Activated CD8-positive, alpha-beta memory T cell treated with anti-CD3 and anti-CD28 coated beads for 48 hours (primary cell): ENCODE measurements around the gene TPX2.

Experiments used
- DNase-seq, 3 experiments: peaks; one replicate each; pipeline ENCODE4 v3.0.0-alpha.2; 2020; ENCODE audit warnings: low read depth in 2 of 3, low spot score in 2 of 3

The TPX2 gene

GRCh38 chr20:31759836-31760518 lies 20.9 kb downstream of the TPX2 start:
- no peak for DNase-seq

DNA sequence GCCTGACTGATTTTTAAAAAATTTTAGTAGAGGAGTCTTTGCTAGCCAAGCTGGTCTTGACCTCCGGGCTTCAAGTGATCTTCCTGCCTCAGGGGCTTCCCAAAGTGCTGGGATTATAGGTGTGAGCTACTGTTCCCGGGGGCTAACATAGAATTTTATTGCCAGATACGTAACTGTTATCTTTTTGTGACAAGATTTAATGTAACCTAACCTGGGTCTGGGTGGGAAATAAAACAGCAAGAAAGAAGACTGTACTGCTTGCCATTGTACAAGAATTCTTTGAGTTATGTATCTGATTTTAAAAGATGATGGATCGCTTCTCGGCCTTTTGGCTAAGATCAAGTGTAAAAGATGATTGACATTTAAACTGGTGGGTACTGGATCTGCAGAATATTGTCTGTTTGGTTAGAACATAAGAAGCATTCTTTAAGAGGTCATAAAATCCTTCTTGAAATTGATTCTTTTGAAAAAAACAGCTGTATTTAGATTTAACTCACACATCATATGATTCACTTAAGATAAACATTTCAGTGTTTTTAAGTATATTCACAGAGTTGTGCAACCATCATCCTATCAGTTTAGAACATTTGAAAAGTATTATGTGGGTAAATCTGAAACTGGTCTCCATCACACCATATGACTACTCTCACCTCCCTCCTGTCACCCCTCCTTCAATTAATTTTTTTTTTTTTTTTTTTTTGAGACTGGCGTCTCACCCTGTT lies 21.6 kb downstream of the TPX2 start:
- DNase-seq = no peak

DNA sequence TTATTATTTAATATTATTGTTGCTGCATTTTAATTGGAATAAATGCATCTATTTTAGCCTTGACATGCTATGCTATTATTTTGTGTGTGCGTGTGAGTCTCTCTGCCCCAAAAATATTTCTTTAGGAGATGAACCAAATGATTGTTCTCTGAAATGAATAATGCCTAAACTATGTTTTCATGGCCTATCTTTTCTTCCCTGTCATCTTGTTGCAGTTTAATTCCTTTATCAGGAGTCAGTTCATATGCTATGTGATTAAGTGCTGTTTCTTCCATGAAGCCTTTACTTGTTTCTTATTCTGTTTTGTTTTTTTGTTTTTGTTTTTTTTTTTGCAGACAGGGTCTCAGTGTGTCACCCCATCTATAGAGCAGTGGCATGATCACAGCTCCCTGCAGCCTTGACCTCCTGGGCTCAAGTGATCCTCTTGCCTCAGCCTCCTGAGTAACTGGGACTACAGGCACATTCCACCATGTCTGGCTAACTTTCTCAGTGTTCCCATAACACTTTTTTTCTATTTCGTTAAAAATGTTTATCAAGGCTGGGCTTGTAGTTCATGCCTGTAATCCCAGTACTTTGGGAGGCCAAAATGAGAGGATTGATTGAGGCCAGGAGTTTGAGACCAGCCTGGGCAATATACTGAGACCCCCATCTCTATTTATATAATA lies 25.7 kb downstream of the TPX2 start:
- DNase-seq = no peak

GRCh38 chr20:31767805-31768204 lies 28.7 kb downstream of the TPX2 start:
- DNase-seq = no peak

- no peak for DNase-seq
These were observed 30.6 kb downstream of the TPX2 start for GRCh38 chr20:31769681-31770080.

DNA sequence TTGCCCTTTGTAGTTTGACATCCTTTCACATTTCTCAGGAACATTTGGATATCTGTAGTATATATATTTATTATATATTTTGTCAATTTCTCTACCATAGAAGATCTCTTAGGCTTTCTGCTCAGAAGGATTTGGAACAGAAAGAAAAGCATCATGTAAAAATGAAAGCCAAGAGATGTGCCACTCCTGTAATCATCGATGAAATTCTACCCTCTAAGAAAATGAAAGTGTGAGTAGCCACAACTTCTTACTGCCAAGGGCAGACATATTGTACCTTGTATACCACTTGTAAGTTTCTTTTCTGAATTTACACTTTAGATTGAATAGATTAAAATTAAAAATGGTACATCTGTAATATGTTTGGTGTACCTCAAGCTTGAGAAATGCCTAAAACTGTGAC lies 31.2 kb downstream of the TPX2 start:
- DNase-seq = no peak

DNA sequence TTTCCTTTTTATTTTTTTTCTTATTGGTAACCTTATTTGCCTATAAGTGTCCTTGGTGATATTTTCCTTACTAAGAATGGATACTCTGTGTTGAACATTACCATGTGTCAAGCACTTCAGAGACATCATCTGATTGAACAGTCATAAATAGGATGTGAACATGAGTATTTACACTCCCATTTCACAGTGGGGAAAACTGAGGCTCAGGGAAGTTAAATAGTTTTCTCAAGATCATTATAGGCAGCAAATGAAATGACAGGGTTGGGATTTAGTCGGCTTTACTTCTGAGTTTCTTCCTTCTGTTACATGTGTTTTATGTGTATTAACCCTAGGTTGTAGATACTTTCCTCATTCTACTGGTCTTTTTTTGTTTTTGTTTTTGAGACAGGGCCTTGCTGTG lies 35.3 kb downstream of the TPX2 start:
- no peak for DNase-seq

DNA sequence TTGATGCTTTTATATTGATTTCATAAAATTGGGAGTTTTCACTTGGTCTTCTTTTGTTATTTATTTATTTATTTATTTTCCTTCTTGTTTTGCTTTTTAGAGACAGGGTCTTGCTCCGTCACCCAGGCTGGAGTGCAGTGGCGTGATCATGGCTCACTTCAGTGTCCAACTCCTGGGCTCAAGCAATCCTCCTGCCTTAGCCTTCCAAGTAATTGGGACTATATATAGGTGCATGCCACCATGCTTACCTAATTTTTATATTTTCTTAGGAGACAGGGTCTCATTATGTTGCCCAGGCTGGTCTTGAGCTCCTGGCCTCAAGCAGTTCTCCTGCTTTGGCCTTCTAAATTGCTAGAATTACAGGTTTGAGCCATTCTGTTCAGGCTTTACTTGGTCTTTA lies 41.7 kb downstream of the TPX2 start:
- no peak for DNase-seq

DNA sequence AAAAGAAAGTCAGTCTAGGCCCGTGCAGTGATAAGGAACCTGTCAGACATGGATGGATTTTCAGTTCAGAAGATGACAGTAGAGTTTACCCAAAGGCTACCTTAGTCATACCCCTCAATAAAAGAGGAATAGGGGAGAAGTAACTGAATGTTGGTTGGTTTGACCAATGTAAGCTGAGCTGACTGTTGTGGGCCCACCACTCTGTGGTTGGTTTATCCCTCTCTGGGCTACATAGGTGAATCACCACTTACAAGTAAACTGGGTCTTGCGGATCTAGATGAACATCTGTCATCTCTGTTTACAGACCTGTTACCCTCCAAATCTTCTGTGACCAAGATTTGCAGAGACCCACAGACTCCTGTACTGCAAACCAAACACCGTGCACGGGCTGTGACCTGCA lies 42.9 kb downstream of the TPX2 start:
- no peak for DNase-seq

DNA sequence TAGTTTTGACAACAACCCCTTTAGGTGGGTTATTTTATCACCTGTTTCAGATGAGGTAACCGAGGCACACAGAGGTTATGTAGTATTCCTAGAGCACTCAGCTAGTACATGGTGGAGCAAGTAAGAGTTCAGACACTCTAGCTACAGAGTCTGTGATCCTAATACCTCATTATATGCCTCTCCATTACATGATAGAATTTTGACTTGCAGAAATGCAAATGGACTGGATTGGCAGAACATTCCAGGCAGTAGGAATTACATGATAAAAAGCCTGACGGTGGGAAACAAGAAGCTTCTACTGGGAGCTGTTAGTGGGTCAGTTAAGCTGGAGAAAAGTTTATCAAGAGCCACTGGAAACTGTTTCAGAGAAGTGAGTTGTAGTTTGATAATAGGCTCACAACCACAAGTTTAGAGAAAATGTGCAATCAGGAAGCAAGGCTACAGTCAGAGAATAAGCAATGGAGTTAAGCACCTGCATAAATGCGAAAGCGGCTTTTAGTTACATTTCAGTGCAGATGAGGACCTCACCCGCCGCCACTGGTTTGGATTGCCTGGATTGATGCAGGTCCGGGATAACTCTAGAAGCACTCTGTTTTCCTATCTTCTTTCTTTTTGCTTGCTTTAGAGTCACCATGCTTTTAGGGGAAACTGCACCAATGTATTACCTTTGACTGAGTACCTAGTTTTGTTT lies 45.4 kb downstream of the TPX2 start:
- no peak for DNase-seq

- no peak for DNase-seq
These were observed 46.0 kb downstream of the TPX2 start for GRCh38 chr20:31785089-31785488.

DNA sequence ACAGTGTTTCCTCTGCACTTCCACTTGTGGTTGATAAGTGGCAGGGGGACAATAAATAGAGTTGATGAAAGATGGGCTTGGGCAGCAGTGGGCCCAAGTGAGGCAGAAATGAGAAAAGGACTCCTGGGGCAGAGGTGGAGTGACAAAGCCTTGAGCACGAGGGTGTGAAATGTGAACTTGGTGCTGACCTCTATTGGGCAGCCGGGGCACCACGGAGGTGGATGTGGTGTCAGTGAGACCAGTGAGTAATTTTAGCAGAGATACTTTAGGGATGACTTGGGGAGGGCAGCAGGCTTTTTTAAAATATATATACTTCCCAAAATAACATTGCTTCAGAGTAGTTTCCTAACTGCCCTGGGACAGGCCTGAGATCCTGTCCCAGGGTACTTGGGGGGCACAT lies 49.5 kb downstream of the TPX2 start:
- no peak for DNase-seq

GRCh38 chr20:31790401-31790800 lies 51.3 kb downstream of the TPX2 start:
- no peak for DNase-seq

DNA sequence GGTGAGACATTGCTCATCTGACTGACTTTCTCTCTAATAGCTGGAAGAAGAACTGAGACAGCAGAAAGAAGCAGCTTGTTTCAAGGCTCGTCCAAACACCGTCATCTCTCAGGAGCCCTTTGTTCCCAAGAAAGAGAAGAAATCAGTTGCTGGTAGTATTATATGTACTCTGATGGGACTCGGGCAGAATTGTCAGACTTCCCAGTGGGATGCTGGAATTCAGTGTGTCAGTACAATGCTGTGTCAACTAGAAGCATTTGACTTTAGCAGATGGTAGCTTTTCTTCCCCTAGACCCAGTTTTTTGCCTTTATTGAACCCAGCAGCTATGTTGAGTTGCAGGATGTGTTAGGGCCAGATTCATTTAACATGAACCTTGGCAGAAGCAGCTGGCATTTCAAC lies 58.3 kb downstream of the TPX2 start:
- DNase-seq = no peak

- DNase-seq = no peak
These were observed 62.4 kb downstream of the TPX2 start for GRCh38 chr20:31801508-31801907.

DNA sequence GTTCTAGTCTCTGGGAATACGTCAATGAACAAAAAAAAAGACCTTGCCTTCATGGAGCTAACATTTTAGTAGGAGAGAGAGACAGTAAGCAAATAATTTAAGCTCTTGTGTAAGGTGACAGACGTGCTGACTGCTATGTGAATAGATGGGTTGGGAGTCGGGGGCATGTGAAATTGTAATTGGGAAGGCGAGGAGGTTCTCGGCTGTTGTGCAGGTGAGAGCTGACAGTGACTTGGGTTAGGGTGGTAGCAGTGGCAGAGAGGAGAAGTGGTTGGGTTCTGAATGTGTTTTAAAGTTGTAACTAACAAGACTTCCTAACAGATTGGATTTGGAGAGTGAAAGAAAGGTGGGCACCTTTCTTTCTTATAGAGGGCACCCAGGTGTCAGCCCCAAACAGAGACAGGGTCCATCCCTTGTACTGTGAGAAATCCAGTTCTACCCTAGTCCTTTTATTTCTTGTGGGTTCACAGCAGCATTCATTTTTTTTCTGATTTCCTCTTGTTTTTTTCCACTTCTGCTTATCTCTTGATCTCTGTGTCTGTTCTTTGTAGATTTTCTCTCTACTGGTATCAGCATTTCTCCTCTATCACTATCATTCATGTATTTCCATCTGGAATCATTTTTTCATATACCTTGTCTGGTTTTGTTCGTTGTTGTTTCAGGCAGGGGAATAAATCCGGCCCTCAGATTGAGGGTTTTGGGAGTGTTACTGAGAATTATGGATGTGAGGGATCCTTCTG lies 64.6 kb downstream of the TPX2 start:
- DNase-seq = no peak

DNA sequence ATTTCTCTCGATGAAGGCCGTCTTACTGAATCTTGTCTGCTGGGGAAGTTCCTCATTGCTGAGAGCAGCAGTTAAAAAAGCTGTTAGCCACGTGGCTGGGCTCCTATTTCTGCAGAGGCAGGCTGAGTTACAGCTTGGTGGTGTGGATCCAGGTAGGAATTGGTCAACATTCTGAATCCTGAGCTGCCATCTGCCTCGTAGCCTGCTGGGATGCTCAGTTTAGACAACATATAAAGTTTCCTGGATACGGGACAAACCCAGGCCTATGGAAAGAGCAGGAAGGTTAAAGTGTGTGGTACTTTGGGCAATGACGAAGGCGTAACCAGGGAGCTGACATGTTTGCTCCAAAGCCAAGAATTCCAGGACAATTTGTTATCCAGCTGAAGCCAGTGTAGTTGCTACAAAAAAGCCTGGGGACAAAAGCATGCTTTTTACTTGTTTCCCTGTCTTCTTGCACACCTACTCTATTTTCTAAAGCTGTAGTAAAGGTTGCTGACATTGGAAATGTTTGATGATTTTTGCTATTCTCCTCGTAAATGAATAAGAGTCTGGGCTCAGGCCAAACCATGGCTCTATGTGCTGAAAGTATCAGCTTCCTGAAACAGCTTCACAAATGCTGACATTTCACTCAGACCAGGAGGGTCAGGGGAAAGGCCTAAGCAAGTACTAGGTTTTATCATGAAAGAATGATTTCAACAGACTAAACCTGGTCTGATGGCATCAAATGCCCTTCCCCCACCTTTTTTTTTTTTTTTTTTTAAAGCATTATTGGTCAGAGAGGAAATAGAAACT lies 67.7 kb downstream of the TPX2 start:
- no peak for DNase-seq

DNA sequence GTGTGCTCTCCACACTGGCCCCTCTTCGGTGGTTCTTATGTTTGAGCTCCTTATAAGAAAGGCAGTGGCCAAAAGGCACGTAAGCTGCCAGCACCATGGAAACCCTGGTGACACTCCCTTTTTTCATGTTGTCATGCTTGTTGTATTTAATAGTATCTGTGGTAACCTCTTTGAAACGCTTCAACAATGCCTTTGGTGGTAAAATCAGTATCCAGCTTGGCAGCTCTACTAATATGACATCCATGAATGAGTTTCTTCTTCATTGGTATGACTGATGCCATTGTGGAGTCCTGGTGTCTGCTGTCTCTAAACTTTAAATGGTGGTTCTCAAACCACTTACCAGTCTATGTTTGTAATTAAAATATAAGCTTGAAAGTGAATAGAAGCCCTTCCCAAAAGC lies 69.4 kb downstream of the TPX2 start:
- no peak for DNase-seq

DNA sequence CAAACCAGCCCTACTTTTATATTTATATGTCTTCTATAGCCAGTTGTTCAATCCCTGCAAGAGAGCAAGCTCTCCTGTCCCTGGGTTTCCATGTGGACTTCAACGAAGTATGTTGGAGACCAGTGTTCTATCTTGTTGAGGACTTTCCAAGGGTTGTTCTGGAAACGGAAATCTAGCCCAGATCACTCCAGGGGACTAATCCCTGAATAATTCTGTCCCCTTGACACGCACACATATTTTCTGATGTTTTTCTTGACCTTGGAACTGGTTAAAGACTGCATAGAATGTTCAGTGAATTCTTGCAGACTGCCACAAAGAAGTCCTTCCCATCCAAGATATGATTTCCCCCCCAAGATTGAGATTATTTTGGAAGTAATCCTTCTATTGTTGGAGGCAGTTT lies 70.6 kb downstream of the TPX2 start:
- DNase-seq = no peak

- no peak for DNase-seq
These were observed 72.1 kb downstream of the TPX2 start for GRCh38 chr20:31811198-31811597.
